DMS53 treated with DMSO at 0.1 percent for 48 hours (cell line): ENCODE data around the gene SEMA6D.
"Not testable (repeated sequence)": the region's sequence is repeated elsewhere in the genome, so short reads cannot be mapped to it uniquely, and the experiment has no call there.

Experiments
- DNase-seq: peaks from one replicate; lab custom pipeline; 2025; ENCODE audit not compliant: unreplicated experiment; lab: John Stamatoyannopoulos, UW

Gene SEMA6D

DNA sequence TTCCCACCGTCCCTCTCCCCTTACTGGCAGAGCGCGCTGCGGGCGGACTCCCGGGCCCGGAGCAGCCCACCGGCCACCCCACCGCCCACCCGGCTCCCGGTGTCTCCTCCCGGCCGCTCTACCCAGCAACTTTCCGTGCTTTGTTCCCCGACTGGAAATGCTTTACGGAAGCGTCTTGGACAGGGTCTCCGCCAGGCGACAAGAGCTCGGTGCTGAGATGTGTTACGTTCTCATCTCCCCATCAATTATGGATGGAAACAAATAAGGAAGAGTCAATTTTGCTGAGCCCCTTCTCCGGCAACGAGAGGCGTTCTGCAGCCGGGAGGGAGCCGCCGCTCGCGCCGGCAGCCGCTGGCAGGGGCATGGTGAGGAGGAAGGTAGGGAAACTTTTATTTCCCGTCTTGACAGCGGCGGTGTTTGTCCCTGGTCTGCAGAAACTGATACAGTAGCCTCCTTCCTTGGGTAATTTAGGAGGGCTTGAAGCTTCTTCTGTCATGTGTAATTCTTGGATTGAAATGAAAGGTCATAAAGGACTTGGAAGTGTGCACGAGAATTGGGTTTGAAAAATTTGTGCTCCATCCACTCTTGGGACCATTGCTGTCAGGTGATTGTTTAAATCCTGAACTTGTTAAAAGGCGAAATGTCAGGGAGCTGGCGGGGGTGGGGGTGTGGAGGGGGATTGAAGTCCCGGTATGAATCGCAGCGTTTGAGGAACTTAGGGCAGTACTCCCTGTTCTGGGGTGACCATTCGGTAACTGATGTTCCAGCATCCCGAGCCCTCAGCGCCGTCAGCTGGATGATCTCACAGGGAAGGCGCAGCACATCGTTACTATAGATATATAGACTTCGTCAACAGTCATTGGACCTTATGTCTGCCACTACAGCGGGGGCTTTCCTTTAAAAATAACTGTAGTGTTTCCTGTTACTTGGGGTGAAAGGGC lies 1.5 kb downstream of the SEMA6D start:
- no peak for DNase-seq

DNA sequence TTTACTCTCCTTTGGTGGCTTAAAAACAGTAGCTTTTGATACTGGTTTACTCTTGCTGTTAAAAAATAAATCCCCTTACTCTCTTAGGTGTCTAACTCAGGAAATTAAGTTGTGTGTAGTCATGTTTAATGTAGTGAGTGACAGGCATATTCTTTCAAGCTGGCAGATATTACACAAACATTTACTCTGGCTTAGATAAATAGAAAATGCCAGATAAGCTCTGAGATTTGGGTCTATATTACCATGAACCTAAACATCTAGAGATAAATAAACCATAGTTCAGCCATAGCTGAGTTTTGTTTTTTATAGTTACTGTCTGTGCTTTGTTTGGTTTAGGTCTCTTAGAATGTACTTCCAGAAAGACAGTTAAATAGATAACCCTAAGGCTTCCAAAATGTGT lies 2.4 kb downstream of the SEMA6D start:
- no peak for DNase-seq

DNA sequence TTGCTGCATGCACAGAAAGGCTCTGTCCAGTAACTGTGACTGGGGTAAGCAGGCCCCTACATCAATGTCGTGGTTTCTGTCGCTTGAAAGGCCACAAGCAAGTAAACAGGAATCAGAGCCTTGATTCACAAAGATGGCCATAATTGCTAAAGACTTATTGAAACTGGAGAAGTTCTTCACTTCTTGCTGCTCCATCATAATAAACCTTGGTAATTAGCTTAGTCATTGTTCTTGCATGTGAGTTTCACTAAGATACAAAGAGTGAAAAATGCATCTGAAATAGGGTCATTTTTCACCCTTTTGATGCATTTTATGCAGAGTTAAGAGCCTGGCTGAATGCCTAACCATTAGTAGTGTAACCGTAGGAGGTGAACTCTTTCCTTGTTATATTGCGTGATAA lies 3.2 kb downstream of the SEMA6D start:
- no peak for DNase-seq

DNA sequence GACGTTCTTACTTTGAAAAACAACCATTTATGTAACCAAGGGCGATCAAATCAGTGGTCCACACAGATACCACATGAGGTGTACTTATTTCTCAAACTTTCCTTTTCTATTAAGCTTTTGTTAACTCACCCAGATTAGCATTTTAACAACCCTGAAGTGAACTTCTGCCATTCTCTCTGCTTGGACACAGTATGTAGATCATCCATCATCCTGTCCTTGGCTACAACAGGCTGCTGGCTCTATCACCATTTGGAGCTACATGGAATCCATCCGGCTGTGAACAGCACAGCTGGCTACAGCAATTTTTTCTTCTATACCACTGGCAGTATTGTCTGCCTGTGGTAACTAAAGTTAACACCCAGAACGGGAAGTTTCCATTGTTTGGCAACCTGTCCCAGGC lies 4.4 kb downstream of the SEMA6D start:
- no peak for DNase-seq

DNA sequence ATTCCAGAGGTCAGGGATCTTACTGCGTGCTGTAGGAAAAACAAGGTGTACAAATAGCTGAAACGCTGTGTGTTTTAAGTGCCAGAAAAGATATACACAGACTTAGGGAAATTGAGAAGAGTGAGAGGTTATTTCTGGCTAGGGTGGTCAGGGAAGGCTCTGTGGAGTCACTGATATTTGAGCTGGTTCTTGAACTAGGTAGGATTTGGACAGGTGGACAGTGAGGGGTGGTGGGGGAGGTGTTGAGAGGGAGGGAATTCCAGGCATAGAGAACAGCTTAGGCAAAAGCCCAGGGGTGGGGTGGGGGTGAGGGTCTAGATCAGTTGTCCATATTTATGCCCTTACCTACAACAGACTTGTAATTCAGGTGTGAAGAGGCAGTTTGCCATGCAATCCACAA lies 7.0 kb downstream of the SEMA6D start:
- no peak for DNase-seq

DNA sequence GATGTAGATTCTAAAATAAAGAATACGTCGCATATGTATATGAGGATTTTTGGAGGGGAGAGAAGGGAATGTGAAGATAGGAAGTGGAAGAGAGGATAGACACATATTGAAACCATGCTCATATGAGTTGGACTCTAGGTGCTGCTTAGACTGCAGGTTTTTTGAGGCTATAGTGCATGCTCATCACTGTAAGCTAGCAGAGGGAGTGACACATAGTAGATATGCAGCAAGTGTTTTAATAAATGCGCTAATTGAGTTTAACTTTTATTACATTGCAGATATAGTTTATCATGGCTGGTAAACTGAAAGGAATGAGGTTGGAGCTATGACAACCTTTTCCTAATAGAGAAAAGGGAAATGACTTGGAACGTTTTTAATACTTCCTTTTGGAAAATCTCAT lies 7.7 kb downstream of the SEMA6D start:
- DNase-seq, result no peak

DNA sequence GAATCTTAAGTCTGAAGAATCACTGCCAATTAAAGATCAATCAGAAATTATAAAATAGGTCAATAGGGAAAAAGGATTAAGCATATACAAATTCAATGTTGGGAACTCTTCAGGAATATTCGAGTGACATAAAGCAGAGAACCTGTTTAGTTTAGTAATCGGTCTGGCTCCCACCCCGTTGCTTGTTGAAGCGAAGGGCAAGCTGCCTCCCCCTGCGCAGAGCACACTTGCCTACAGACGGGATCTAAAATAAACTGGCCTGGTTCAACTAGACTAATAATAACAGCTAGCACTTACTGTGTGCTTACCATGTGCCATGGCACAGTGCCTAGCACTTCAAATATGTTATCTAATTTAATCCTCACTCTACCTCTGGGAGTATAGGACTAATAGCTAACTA lies 8.6 kb downstream of the SEMA6D start:
- no peak for DNase-seq

DNA sequence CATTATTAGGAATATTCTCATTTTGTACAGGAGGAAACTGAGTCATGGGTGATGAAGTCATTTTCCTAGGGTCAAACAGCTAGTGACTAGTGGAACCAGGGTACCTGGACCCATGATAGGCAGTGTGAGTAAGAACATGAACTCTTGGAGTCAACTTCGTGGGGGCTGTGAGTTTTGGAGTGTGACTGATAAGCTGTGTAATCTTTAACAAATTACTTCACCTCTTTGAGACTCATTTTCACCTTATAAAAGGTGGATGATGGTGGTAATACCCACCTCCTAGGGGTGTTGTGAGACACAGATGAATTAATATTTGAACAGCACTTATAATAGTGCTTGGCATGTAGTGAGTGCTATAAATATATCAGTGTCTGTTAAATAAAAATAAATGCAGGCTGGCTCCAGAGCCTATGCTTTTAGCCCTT lies 9.1 kb downstream of the SEMA6D start:
- DNase-seq, result no peak

DNA sequence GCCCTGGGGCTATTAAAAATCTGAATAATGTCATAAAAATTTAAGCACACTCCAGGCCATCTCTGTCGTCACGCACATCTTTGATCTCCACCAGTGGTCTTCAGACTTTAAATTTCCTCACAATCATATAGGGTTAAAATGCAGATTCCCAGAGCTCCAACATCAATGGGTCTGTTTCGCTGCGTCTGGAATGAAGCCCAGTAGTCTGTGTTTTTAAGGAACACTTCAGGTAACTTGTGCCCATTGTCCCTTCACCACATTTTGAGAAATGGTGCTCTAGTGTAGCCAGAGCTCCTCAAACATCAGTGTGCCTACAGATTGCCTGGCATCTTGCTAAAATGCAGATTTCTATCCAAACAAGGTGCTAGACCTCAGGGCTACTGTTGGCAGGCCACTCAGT lies 9.8 kb downstream of the SEMA6D start:
- DNase-seq, result no peak

DNA sequence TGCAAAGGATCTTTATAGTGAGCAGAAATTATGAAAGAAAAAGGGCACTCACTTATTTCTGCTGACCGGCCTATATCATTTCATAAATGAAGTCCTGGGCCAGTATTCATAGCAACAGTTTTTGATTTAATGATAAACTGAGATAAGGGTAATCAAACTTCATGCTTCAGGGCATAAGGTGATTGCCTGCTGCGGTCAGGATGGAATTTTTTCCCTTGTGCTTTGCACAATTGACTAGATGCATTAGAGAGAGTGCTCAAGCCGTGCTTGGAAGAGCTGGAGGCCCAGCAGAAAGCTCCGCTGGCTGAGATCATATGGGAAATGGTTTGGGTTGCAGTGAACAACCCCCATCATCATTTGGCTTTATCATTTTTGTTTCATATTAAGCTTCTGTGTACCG lies 10.4 kb downstream of the SEMA6D start:
- DNase-seq, result no peak

DNA sequence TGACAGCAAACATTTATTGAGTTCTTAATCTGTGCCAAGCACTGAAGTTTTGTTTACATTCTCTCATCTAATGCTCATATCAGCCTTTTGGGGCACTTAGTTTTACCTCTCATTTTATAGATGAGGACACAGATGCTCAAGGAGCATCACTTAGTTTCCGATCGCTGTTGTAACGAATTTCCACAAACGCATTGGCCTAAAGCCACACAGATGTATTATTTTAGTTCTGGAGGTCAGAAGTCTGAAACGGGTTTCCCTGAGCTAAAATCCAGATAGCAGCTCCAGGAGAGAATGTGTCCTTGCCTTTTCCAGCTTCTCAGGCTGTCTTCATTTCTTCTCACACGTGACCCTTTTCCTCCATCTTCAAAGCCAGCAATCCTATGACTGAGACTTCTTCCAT lies 11.1 kb downstream of the SEMA6D start:
- DNase-seq, result no peak

DNA sequence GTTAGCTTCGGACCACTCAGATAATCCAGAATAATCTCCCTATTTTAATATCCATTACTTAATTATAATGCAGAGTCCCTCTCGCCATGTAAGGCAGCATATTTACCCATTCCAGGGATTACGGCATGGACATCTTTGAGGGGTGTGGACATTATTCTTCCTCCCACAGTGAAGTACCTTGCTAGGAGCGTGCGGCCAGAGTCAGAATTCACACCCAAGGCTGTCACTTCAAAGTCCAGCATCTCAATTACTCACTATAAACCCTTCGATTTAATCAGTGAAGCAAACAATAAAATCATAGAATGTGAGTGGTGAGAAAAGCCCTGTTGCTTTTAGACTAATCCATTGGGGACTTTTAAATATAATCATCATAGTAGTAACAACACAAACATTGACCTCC lies 11.6 kb downstream of the SEMA6D start:
- DNase-seq, result no peak

DNA sequence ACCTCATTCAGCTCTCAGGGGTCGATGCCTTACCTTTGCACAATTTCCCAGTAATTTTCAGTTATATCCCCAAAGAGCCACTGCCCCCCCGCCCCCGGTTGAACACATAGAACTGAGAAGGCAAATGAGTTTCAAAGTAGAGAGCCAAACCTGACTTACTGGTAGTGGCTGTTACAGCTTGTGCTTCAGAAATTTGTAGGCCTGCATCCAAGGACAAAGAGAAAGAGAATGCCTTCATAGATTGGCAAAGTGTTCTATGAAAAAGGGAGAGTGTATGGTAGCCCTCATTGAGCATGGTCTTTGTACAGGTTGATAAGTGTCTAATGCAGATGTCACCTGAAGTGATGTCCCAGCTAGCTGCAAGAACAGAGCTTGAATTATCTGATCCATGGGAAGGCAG lies 13.9 kb downstream of the SEMA6D start:
- no peak for DNase-seq

DNA sequence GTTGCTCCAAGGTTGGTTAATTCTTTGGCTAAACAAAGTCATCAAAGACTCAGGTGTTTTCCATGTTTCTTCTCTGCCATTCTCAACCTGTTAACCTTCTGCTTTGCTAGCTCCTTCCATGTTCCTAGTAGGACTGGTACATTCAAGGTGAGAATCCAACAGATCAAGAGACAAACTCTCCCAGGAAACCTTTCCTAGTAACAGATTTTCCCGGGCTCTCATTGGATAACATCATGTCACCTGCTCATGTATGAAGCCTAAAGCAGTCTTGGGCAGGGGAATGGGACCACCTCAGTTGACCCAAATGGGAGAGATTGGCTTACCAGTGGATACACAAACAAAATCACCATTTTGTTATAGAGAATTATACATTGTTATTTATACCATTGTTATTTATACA lies 14.9 kb downstream of the SEMA6D start:
- no peak for DNase-seq

DNA sequence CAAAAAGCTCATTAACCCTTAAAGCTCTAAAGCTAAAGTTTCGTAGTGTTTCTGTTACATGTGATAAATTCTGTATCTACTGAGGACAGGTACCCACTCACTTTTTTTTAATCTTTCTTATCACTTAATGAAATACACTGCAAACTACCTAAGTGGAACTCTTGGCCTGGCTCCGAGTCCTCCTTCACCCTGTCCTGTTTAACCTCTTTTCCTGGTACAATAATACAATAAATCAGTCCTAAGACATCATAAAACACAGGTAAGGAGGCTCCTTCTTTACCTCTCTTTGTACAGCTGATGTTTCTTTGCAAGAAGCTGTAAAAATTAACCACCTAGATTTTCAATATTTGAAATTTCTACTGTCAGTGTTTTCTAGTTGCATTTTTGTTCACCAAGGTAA lies 15.8 kb downstream of the SEMA6D start:
- DNase-seq, result no peak

DNA sequence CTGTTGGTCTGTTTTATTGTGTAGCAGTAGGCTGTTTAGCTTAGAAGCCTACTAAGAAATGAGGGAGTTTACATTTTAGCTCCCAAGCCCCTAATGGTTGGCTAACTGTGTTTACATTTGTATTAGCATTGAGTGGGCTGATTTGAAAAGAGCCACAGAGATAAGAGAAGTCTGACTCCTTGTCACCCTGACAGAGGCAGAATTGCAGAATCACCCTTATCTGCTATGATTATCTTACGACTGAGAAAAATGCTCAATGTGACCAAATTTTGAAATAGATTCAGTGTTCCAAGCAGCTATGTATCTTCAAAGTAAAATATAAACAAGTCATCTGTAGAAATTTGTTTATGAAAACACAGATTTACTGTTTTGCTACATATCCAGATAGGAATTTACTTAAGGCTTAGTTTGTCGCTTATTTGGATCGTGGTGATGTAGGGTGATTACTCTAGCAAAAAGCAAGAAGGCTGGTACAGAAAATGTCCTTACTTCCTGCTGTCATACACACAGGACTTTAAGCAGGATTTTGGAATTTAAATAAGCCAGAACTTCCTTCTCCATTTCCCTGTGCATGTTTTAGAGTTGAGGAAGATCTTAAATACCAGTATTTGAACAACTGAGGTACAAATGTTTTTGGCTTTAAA lies 19.0 kb downstream of the SEMA6D start:
- no peak for DNase-seq

DNA sequence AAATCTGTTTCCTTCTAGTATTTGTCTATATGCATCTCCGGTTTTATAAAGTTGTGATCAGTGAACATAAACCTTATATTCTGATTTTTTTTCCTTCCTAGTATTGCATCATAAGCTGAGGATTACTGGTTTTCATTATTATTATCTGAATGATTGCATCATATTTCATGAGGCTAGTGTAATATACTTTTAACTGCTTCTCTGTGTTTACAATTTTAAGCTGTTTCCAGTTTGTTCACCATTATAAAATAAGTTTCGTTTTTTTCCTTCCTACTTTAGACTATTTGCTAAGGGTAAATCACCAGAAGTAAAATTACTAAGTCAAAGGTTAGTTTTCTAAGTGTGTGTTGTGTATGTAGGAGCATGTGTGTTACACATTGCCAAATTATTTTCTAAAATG lies 20.2 kb downstream of the SEMA6D start:
- no peak for DNase-seq

DNA sequence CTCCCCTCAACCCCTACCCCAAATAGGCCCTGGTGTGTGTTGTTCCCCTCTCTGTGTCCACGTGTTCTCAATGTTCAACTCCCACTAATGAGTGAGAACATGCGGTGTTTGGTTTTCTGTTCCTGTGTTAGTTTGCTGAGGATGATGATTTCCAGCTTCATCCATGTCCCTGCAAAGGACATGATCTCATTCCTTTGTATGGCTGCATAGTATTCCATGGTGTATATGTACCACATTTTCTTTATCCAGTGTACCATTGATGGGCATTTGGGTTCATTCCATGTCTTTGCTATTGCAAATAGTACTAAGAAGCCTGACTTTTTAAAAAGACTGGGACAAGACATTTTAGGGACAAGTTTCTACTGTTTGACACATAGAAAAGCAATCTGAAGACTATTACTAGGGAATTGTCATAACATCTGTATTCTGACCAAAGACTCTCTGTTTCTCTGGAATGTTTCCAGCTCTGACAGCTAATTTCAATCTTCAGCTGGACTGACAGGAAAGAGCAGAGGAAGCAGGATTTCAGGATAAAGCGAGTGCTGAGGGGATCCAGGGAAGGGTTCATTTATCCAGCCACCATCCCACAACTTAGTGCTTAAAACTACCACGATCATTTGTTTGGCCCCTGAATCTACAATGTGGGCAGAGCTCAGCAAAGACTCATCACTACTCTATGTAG lies 21.0 kb downstream of the SEMA6D start:
- not testable (repeated sequence) for DNase-seq

DNA sequence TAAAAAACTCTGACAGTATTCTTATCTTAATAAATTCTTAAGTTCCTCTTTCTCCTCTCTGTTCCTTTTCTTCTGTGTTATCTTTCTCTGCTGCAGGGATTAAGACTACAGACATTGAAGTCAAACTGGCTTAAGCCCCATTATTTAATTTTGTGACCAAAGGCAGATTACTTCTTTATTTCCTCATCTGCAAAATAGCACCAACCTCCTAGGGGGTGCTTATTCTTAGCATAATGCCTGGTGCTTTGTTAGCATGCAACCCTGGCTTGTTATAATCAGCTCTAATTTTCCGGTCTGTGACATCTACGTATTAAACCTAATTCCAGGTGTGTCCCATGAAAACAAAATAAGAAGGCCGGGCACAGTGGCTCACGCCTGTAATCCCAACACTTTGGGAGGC lies 23.8 kb downstream of the SEMA6D start:
- DNase-seq, result no peak

DNA sequence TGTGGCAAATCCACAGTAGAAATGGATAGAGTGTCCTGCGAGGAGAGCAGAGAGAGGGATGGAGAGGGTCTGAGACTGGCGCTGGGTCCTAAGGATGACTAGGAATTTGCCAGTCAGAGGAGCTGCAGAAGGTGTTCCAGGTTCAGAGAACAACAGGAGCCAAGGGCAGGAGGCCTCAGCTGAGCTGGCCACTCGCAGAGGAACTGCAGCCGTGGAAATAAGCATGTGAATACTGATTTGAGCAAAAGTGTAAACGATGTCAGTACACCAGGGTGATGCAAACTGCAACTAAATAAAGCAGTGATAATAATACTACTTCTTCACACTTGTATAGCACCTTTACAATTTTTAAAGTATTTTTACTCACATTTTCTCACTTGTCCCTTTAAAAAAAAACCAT lies 24.6 kb downstream of the SEMA6D start:
- no peak for DNase-seq

DNA sequence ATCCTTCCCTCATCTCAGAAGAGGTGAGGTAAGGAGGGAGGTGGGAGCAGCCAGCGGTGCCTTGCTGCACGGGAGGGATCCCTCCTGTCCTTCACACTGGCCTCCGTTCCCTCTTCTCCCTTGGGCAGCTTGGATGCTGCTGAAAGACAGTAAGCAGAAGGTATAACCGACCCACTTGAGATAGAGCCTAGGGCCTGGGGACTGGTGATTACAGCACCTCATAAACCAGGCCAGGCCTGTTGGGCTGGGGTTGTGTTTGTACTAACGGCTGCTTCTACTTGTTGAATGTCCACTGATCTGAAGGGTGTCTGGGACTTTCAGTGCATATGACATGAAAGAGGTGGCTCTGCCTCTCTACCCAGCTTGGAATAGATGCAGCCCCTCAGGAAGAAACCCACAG lies 25.0 kb downstream of the SEMA6D start:
- DNase-seq, result no peak

DNA sequence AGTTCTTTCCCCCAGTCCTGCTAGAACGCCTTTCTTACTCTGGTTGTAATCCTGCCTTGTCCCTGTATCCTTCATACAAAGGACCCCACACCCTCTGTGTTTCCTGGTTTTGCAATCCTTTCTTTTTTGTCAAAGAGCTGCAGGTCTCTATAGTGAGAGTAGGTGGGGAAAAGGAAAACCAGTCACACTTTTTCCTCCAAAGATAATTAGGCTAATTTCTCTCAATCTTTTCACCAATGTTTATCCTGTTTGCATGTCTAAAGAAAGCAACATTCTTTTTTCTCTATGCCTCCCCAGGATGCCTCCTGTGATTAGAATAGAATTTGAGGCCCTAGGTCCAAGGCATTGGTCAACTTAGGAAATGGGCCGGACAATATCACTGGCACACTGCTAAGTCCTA lies 25.4 kb downstream of the SEMA6D start:
- no peak for DNase-seq
